Endothelial cell of umbilical vein (primary cell): ENCODE results near the gene TUSC2. TPM values are rescaled to one million over a fixed set of nuclear protein-coding genes. Genes with fewer than 3 reads are reported as not detected.

ENCODE experiments used
- BruUV-seq: library from RNA; stranded (reverse); fragments of 400-500 nt; replicated peaks from 2 replicates; lab custom pipeline; 2021; lab: Mats Ljungman, UMichigan
- CTCF ChIA-PET: fragments of 300-600, 350-600 bp; sonication (Branson Sonifier 250); formaldehyde crosslinking; loops from one replicate; lab custom pipeline; 2021; ENCODE audit warnings: antibody characterized with exemption, inconsistent platforms; lab: Charles Lee
- POLR2A ChIA-PET: fragments of 300-600, 350-600 bp; sonication (Branson Sonifier 250); formaldehyde crosslinking; loops from one replicate; lab custom pipeline; 2021; ENCODE audit warnings: antibody characterized with exemption, inconsistent platforms; lab: Charles Lee
- DNase-seq: peaks from one replicate; pipeline ENCODE4 v3.0.0-alpha.2; 2011; ENCODE audit warnings: low read depth, low spot score
- FAIRE-seq: peaks from 2 replicates; lab custom pipeline; 2011; peaks lifted over from hg19 to GRCh38; lab: Jason Lieb, UNC
- H2AFZ ChIP-seq: 2 replicates; pipeline ENCODE4 v1.6.0; 2012; ENCODE audit warnings: low read depth, low read length, control low read depth, inconsistent platforms
- H3K27ac ChIP-seq: 2 replicates; pipeline ENCODE4 v1.5.1; 2011; ENCODE audit warnings: low read depth, mild to moderate bottlenecking, control low read depth, low read length, moderate library complexity; ENCODE audit not compliant: insufficient read depth
- H3K27me3 ChIP-seq, 2 experiments: 2 replicates each; pipeline versions ENCODE4 v1.6.0 to v1.6.1; 2011; ENCODE audit warnings: low read length in 2 of 2, mixed read lengths in 1 of 2; ENCODE audit not compliant: control insufficient read depth in 2 of 2, insufficient read depth in 2 of 2
- H3K36me3 ChIP-seq, 2 experiments: 2 replicates in 1 of 2; 3 replicates in 1 of 2; pipeline ENCODE4 v1.5.1; 2011; ENCODE audit warnings: low read length in 2 of 2, mild to moderate bottlenecking in 1 of 2, moderate library complexity in 1 of 2; ENCODE audit not compliant: control insufficient read depth in 2 of 2, insufficient read depth in 2 of 2; ENCODE audit errors: extremely low read depth in 1 of 2
- H3K4me1 ChIP-seq: 3 replicates; pipeline ENCODE4 v1.5.1; 2011; ENCODE audit warnings: mild to moderate bottlenecking, low read length; ENCODE audit not compliant: control insufficient read depth, insufficient read depth; ENCODE audit errors: extremely low read depth
- H3K4me2 ChIP-seq: 2 replicates; pipeline ENCODE4 v1.6.1; 2011; ENCODE audit warnings: low read length, control low read depth, mixed read lengths; ENCODE audit not compliant: insufficient read depth
- H3K4me3 ChIP-seq, 3 experiments: fragments of 200-600 bp in 1 of 3; sonication (generic), shearing (Covaris generic) in 1 of 3; replicated peaks in 1 of 3; 2 replicates each; pipeline ENCODE4 v1.5.1; 2011 to 2016; ENCODE audit warnings: control low read depth in 3 of 3, low read length in 3 of 3, mild to moderate bottlenecking in 2 of 3, inconsistent platforms in 1 of 3, low read depth in 1 of 3, moderate library complexity in 1 of 3; ENCODE audit not compliant: insufficient read depth in 1 of 3
- H3K79me2 ChIP-seq: 2 replicates; pipeline ENCODE4 v1.6.0; 2012; ENCODE audit warnings: low read length, inconsistent platforms; ENCODE audit not compliant: control insufficient read depth, insufficient read depth
- H3K9ac ChIP-seq: replicated peaks from 2 replicates; pipeline ENCODE3; 2011; ENCODE audit warnings: low read length, control low read depth; ENCODE audit not compliant: insufficient read depth; ENCODE audit errors: extremely low read depth
- H3K9me1 ChIP-seq: replicated peaks from 3 replicates; pipeline ENCODE4 v1.6.0; 2011; ENCODE audit warnings: mild to moderate bottlenecking, low read length; ENCODE audit not compliant: control insufficient read depth, insufficient read depth; ENCODE audit errors: extremely low read depth
- H3K9me3 ChIP-seq: replicated peaks from 2 replicates; pipeline ENCODE4 v1.5.1; 2012; ENCODE audit warnings: low read length, inconsistent platforms; ENCODE audit not compliant: control insufficient read depth, insufficient read depth
- H4K20me1 ChIP-seq: replicated peaks from 2 replicates; pipeline ENCODE3; 2011; ENCODE audit warnings: mild to moderate bottlenecking, low read length; ENCODE audit not compliant: control insufficient read depth, insufficient read depth; ENCODE audit errors: extremely low read depth
- CTCF ChIP-seq, 2 donors: IDR thresholded peaks; 1 replicate in 1 of 2; 2 replicates in 1 of 2; pipeline ENCODE4 v1.5.1; 2011; ENCODE audit warnings: low read length in 2 of 2, mild to moderate bottlenecking in 2 of 2, moderate library complexity in 2 of 2, control low read depth in 1 of 2, inconsistent platforms in 1 of 2, low read depth in 1 of 2; ENCODE audit not compliant: insufficient read depth in 1 of 2; ENCODE audit errors: extremely low read depth in 1 of 2
- EZH2 ChIP-seq: IDR thresholded peaks from 2 replicates; pipeline ENCODE4 v1.6.1; 2012; ENCODE audit warnings: borderline replicate concordance, low read depth, mild to moderate bottlenecking, moderate library complexity, low read length, inconsistent platforms; ENCODE audit not compliant: severe bottlenecking
- FOS ChIP-seq: IDR thresholded peaks from 2 replicates; pipeline ENCODE4 v1.6.1; 2011; ENCODE audit warnings: mild to moderate bottlenecking, low read length, moderate library complexity, borderline replicate concordance; ENCODE audit not compliant: insufficient read depth
- GATA2 ChIP-seq: IDR thresholded peaks from 2 replicates; pipeline ENCODE4 v1.7.0; 2011; ENCODE audit warnings: low read depth, mild to moderate bottlenecking, moderate library complexity, mixed read lengths, low read length; ENCODE audit not compliant: insufficient read length, insufficient read depth
- JUN ChIP-seq: IDR thresholded peaks from 2 replicates; pipeline ENCODE4 v1.6.1; 2011; ENCODE audit warnings: borderline replicate concordance, low read depth; ENCODE audit not compliant: insufficient read length, insufficient read depth
- MAX ChIP-seq: IDR thresholded peaks from 2 replicates; pipeline ENCODE4 v1.6.1; 2011; ENCODE audit not compliant: insufficient read depth, insufficient read length
- MYC ChIP-seq: IDR thresholded peaks from one replicate; pipeline ENCODE4 v1.6.1; 2011; ENCODE audit warnings: mild to moderate bottlenecking, low read depth, low read length
- POLR2A ChIP-seq: IDR thresholded peaks from 2 replicates; pipeline ENCODE4 v1.6.1; 2012; ENCODE audit warnings: low read depth, mild to moderate bottlenecking, control low read depth, low read length
- POLR2AphosphoS5 ChIP-seq: IDR thresholded peaks from 2 replicates; pipeline ENCODE4 v1.6.1; 2012; ENCODE audit warnings: low read depth, mild to moderate bottlenecking, control low read depth, low read length, moderate library complexity; ENCODE audit not compliant: insufficient read depth
- dilution Hi-C: fragments of 300-500 bp; cut with MboI; formaldehyde crosslinking; loops from one replicate; pipeline ENCODE4 v1.15.0; 2019; ENCODE audit warnings: low sequenced_read_pairs; ENCODE audit not compliant: extremely low pct_ligation_motif_present
- intact Hi-C: fragments of 100-400 bp; cut with micrococcal nuclease; formaldehyde crosslinking; loops from one replicate; pipeline ENCODE4 v1.10.0; 2022
- polyA plus RNA-seq, 4 experiments: library from polyadenylated mRNA; depleted of rRNA in 3 of 4; stranded (reverse) in 3 of 4; unstranded in 1 of 4; fragments of >200 nt; gene quantifications; 2 replicates each; pipeline versions ENCODE4 v1.2.1 to v1.2.3, GENCODE V29; 2011 to 2012; ENCODE audit warnings: missing spikeins in 1 of 4
- total RNA-seq: library from RNA; stranded (reverse); gene quantifications from 2 replicates; pipeline ENCODE4 v1.2.3, GENCODE V29; 2021

Gene TUSC2
- total and polyA plus RNA-seq, 2 donors (not counting 3 experiments of a cell fraction or from before 2014, with no cell fraction given): 30.0 to 89.0 TPM

- Histone ChIP-seq H4K20me1 (no peaks in the 10 kb centered on the region), H3K9me1 (no peaks in the 10 kb centered on the region), H3K27me3 (no peaks in the 10 kb centered on the region), H3K36me3 (peaks cover 0 to 4% of the 10 kb centered on the region in 2 experiments), H3K79me2 (no peaks in the 10 kb centered on the region), H3K4me2 (peak overlapping the region; percentile 50), H3K9ac (no peak overlapping the region), H3K27ac (no peak overlapping the region), H3K4me1 (peaks cover 17% of the 10 kb centered on the region), H2AFZ (no peak overlapping the region), H3K4me3 (no peak overlapping the region), H3K9me3 (no peaks in the 10 kb centered on the region)
- dilution Hi-C loops: no loop called here
- no peak for FAIRE-seq
- POLR2A ChIA-PET: no interaction called here
- no peak for DNase-seq
- intact Hi-C loops: loop anchor here (5.0 kb wide), 1 partner anchor 92 kb away; no protein-coding TSS in a partner anchor
- no peak for TF ChIP-seq CTCF (IDR thresholded peaks at IDR 0.05; ENCODE audit: extremely low read depth in 1 of 2, insufficient read depth in 1 of 2, low read depth in 1 of 2, low read length in 2 of 2)
- BruUV-seq: no TSS peak
- CTCF ChIA-PET: interaction anchor here (0.7 to 7.7 kb wide), 4 partner anchors 9 to 196 kb away, joined by 3 to 165 read pairs (median 4); no protein-coding TSS in a partner anchor
Observed at GRCh38 chr3:50345008-50345407, 17.0 kb upstream of the TUSC2 start.

GRCh38 chr3:50342813-50343633 is 15.0 kb upstream of the TUSC2 start:
- ChIA-PET POLR2A (no interaction called here), CTCF (interaction anchor here (1.0 to 1.1 kb wide), 2 partner anchors 199 kb away, joined by 4 to 5 read pairs; no protein-coding TSS in a partner anchor)
- H3K9me3 ChIP-seq: no peaks in the 10 kb centered on the region
- H3K27me3 ChIP-seq: no peaks in the 10 kb centered on the region
- BruUV-seq: no TSS peak
- no peak overlapping the region for H3K27ac ChIP-seq
- DNase-seq (no peak), FAIRE-seq (no peak)
- no peaks in the 10 kb centered on the region for H3K36me3 ChIP-seq
- TF ChIP-seq JUN: no peak
- no peak for TF ChIP-seq POLR2A
- TF ChIP-seq FOS: no peak
- TF ChIP-seq POLR2AphosphoS5: no peak
- no peak for TF ChIP-seq CTCF (IDR thresholded peaks at IDR 0.05; ENCODE audit: extremely low read depth in 1 of 2, insufficient read depth in 1 of 2, low read depth in 1 of 2, low read length in 2 of 2)
- TF ChIP-seq MYC: no peak
- TF ChIP-seq MAX: no peak
- no peak for TF ChIP-seq GATA2
- TF ChIP-seq EZH2: no peak
- H2AFZ ChIP-seq: no peak overlapping the region
- no peaks in the 10 kb centered on the region for H3K79me2 ChIP-seq
- dilution Hi-C loops: no loop called here
- peaks cover 14% of the 10 kb centered on the region for H3K4me1 ChIP-seq
- no peak overlapping the region for H3K4me2 ChIP-seq
- intact Hi-C loops: no loop called here
- no peaks in the 10 kb centered on the region for H3K9me1 ChIP-seq
- H4K20me1 ChIP-seq: no peaks in the 10 kb centered on the region
- no peak overlapping the region for H3K4me3 ChIP-seq
- no peak overlapping the region for H3K9ac ChIP-seq
